ENCODE results near the gene CDH12. TPM values are rescaled to one million over a fixed set of nuclear protein-coding genes. Genes with fewer than 3 reads are reported as not detected.

Gene CDH12
- total and polyA plus RNA-seq, 2 donors (not counting 3 experiments of a cell fraction or from before 2014, with no cell fraction given), result 0.03 TPM; not detected in 1

DNA sequence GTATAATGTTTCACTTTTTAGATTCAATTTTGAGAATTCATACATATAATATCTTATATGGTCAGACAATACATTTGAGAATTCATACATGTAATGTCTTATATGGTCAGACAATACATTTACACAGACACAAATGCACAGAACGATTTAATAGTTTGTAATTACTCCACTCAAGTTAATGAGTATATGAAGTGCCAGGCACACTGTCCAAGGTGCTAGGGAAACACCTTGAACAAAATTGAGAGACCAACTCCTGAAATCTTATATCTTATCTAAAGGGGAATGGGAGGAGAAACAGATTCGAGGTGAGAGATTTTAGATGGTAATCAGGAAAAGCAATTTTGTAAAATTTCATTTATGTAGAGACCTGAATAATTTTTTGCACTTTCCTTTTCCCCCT lies 994.7 kb downstream of the CDH12 start:
- H3K9me1 ChIP-seq (replicated peaks; ENCODE audit: control insufficient read depth, extremely low read depth, insufficient read depth, low read length), result no peaks in the 10 kb centered on the region
- no peaks in the 10 kb centered on the region for H3K79me2 ChIP-seq (ENCODE audit: control insufficient read depth, insufficient read depth, low read length)
- no peaks in the 10 kb centered on the region for H3K9me3 ChIP-seq (replicated peaks; ENCODE audit: control insufficient read depth, insufficient read depth, low read length)
- ChIA-PET CTCF (no interaction called here), POLR2A (no interaction called here)
- no peak overlapping the region for H3K9ac ChIP-seq (replicated peaks; ENCODE audit: extremely low read depth, insufficient read depth, low read length)
- H2AFZ ChIP-seq (ENCODE audit: low read depth, low read length), result no peak overlapping the region
- H3K4me1 ChIP-seq (ENCODE audit: control insufficient read depth, extremely low read depth, insufficient read depth, low read length), result no peaks in the 10 kb centered on the region
- H3K36me3 ChIP-seq (ENCODE audit: control insufficient read depth in 2 of 2, extremely low read depth in 1 of 2, insufficient read depth in 2 of 2, low read length in 2 of 2), result no peaks in the 10 kb centered on the region
- H3K27ac ChIP-seq (ENCODE audit: insufficient read depth, low read depth, low read length), result no peak overlapping the region
- FAIRE-seq (no peak), DNase-seq (ENCODE audit: low read depth, low spot score) (no peak)
- H4K20me1 ChIP-seq (replicated peaks; ENCODE audit: control insufficient read depth, extremely low read depth, insufficient read depth, low read length), result no peaks in the 10 kb centered on the region
- dilution Hi-C loops (cut with MboI; ENCODE audit: extremely low pct_ligation_motif_present, low sequenced_read_pairs), result no loop called here
- TF ChIP-seq JUN (IDR thresholded peaks at IDR 0.05; ENCODE audit: borderline replicate concordance, insufficient read depth, insufficient read length, low read depth) (no peak), GATA2 (IDR thresholded peaks at IDR 0.05; ENCODE audit: insufficient read depth, insufficient read length, low read depth, low read length) (no peak), POLR2AphosphoS5 (IDR thresholded peaks at IDR 0.05; ENCODE audit: insufficient read depth, low read depth, low read length) (no peak), FOS (IDR thresholded peaks at IDR 0.05; ENCODE audit: borderline replicate concordance, insufficient read depth, low read length) (no peak), POLR2A (IDR thresholded peaks at IDR 0.05; ENCODE audit: low read depth, low read length) (no peak), EZH2 (IDR thresholded peaks at IDR 0.05; ENCODE audit: borderline replicate concordance, low read depth, low read length, severe bottlenecking) (no peak), MYC (IDR thresholded peaks at IDR 0.05; ENCODE audit: low read depth, low read length) (no peak)
- TF ChIP-seq, protein P1, sequence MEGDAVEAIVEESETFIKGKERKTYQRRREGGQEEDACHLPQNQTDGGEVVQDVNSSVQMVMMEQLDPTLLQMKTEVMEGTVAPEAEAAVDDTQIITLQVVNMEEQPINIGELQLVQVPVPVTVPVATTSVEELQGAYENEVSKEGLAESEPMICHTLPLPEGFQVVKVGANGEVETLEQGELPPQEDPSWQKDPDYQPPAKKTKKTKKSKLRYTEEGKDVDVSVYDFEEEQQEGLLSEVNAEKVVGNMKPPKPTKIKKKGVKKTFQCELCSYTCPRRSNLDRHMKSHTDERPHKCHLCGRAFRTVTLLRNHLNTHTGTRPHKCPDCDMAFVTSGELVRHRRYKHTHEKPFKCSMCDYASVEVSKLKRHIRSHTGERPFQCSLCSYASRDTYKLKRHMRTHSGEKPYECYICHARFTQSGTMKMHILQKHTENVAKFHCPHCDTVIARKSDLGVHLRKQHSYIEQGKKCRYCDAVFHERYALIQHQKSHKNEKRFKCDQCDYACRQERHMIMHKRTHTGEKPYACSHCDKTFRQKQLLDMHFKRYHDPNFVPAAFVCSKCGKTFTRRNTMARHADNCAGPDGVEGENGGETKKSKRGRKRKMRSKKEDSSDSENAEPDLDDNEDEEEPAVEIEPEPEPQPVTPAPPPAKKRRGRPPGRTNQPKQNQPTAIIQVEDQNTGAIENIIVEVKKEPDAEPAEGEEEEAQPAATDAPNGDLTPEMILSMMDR (IDR thresholded peaks at IDR 0.05; ENCODE audit: extremely low read depth in 1 of 2, insufficient read depth in 1 of 2, low read depth in 1 of 2, low read length in 2 of 2), result no peak
- TF ChIP-seq, protein P2, sequence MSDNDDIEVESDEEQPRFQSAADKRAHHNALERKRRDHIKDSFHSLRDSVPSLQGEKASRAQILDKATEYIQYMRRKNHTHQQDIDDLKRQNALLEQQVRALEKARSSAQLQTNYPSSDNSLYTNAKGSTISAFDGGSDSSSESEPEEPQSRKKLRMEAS (IDR thresholded peaks at IDR 0.05; ENCODE audit: insufficient read depth, insufficient read length), result no peak
- no peak overlapping the region for H3K4me3 ChIP-seq (replicated peaks in 1 of 3; ENCODE audit: insufficient read depth in 1 of 3, low read depth in 1 of 3, low read length in 3 of 3)
- H3K4me2 ChIP-seq (ENCODE audit: insufficient read depth, low read length), result no peak overlapping the region
- H3K27me3 ChIP-seq (ENCODE audit: control insufficient read depth in 2 of 2, insufficient read depth in 2 of 2, low read length in 2 of 2), result no peaks in the 10 kb centered on the region
- BruUV-seq (replicated peaks), result no TSS peak
- intact Hi-C loops (cut with micrococcal nuclease), result no loop called here

Data from endothelial cell of umbilical vein (primary cell).